ENCODE measurements around the gene B4GALT2.

B4GALT2 gene

GRCh38 chr1:43937179-43937865, 41.7 kb upstream of the B4GALT2 start:
- no peaks in the 10 kb centered on the region for H3K27me3 ChIP-seq (ENCODE audit: insufficient read depth, low read length, poor library complexity)
- H3K4ac ChIP-seq (ENCODE audit: low read depth, low read length): no peak overlapping the region
- H3K27ac ChIP-seq (ENCODE audit: low read depth, low read length): no peak overlapping the region
- no peak overlapping the region for H2BK120ac ChIP-seq (ENCODE audit: low read depth, low read length)
- no peak overlapping the region for H3K4me2 ChIP-seq (ENCODE audit: low read length)
- H2BK5ac ChIP-seq (ENCODE audit: low read length): no peak overlapping the region
- H2AK5ac ChIP-seq (ENCODE audit: low read length): no peak overlapping the region
- no peaks in the 10 kb centered on the region for H3K79me2 ChIP-seq (ENCODE audit: control insufficient read depth, insufficient read depth, low read length)
- no peak overlapping the region for H3K18ac ChIP-seq (ENCODE audit: low read length)
- no peak overlapping the region for H3K4me3 ChIP-seq (ENCODE audit: low read length)
- no peak overlapping the region for H3K23ac ChIP-seq (ENCODE audit: low read length)
- peaks cover 8% of the 10 kb centered on the region for H3K4me1 ChIP-seq (ENCODE audit: control insufficient read depth, low read depth, low read length)
- no peaks in the 10 kb centered on the region for H3K36me3 ChIP-seq (ENCODE audit: control insufficient read depth, insufficient read depth, low read length)
- no peak overlapping the region for H2BK15ac ChIP-seq (replicated peaks; ENCODE audit: low read depth)
- no peak overlapping the region for H4K5ac ChIP-seq (ENCODE audit: low read length)
- no peak for DNase-seq
- no peaks in the 10 kb centered on the region for H3K79me1 ChIP-seq (ENCODE audit: low read length)
- no peak overlapping the region for H3K9ac ChIP-seq (ENCODE audit: low read length)
- no peak overlapping the region for H3K56ac ChIP-seq (ENCODE audit: low read length)
- WGBS (ENCODE audit: extremely low coverage, insufficient coverage, low lambda C conversion rate): no CpG with 5 or more reads among the region's 8 CpGs
- H4K8ac ChIP-seq (ENCODE audit: low read depth, low read length): no peak overlapping the region

- no peak overlapping the region for H3K9ac ChIP-seq (ENCODE audit: low read length)
- H3K4me1 ChIP-seq (ENCODE audit: control insufficient read depth, low read depth, low read length): peaks cover 7% of the 10 kb centered on the region
- H3K23ac ChIP-seq (ENCODE audit: low read length): no peak overlapping the region
- no peaks in the 10 kb centered on the region for H3K27me3 ChIP-seq (ENCODE audit: insufficient read depth, low read length, poor library complexity)
- H3K4ac ChIP-seq (ENCODE audit: low read depth, low read length): no peak overlapping the region
- DNase-seq: no peak
- H3K79me1 ChIP-seq (ENCODE audit: low read length): no peaks in the 10 kb centered on the region
- no peaks in the 10 kb centered on the region for H3K36me3 ChIP-seq (ENCODE audit: control insufficient read depth, insufficient read depth, low read length)
- H2BK15ac ChIP-seq (replicated peaks; ENCODE audit: low read depth): no peak overlapping the region
- H4K8ac ChIP-seq (ENCODE audit: low read depth, low read length): no peak overlapping the region
- H4K5ac ChIP-seq (ENCODE audit: low read length): no peak overlapping the region
- no peak overlapping the region for H2BK120ac ChIP-seq (ENCODE audit: low read depth, low read length)
- no peak overlapping the region for H3K27ac ChIP-seq (ENCODE audit: low read depth, low read length)
- no peak overlapping the region for H2AK5ac ChIP-seq (ENCODE audit: low read length)
- H2BK5ac ChIP-seq (ENCODE audit: low read length): no peak overlapping the region
- H3K4me3 ChIP-seq (ENCODE audit: low read length): no peak overlapping the region
- H3K56ac ChIP-seq (ENCODE audit: low read length): no peak overlapping the region
- WGBS (ENCODE audit: extremely low coverage, insufficient coverage, low lambda C conversion rate): no CpG with 5 or more reads among the region's 10 CpGs
- no peaks in the 10 kb centered on the region for H3K79me2 ChIP-seq (ENCODE audit: control insufficient read depth, insufficient read depth, low read length)
- H3K18ac ChIP-seq (ENCODE audit: low read length): no peak overlapping the region
- no peak overlapping the region for H3K4me2 ChIP-seq (ENCODE audit: low read length)
These were observed 40.6 kb upstream of the B4GALT2 start for GRCh38 chr1:43938383-43938782.

- no peak overlapping the region for H2BK15ac ChIP-seq (replicated peaks; ENCODE audit: low read depth)
- WGBS (ENCODE audit: extremely low coverage, insufficient coverage, low lambda C conversion rate): no CpG with 5 or more reads among the region's 3 CpGs
- no peaks in the 10 kb centered on the region for H3K79me1 ChIP-seq (ENCODE audit: low read length)
- no peak overlapping the region for H2BK5ac ChIP-seq (ENCODE audit: low read length)
- H3K27ac ChIP-seq (ENCODE audit: low read depth, low read length): no peak overlapping the region
- no peak overlapping the region for H4K5ac ChIP-seq (ENCODE audit: low read length)
- H3K79me2 ChIP-seq (ENCODE audit: control insufficient read depth, insufficient read depth, low read length): no peaks in the 10 kb centered on the region
- H3K4me3 ChIP-seq (ENCODE audit: low read length): no peak overlapping the region
- no peak overlapping the region for H3K9ac ChIP-seq (ENCODE audit: low read length)
- no peak for DNase-seq
- H3K18ac ChIP-seq (ENCODE audit: low read length): no peak overlapping the region
- H2AK5ac ChIP-seq (ENCODE audit: low read length): no peak overlapping the region
- H3K23ac ChIP-seq (ENCODE audit: low read length): no peak overlapping the region
- H3K4me2 ChIP-seq (ENCODE audit: low read length): no peak overlapping the region
- no peaks in the 10 kb centered on the region for H3K36me3 ChIP-seq (ENCODE audit: control insufficient read depth, insufficient read depth, low read length)
- no peaks in the 10 kb centered on the region for H3K27me3 ChIP-seq (ENCODE audit: insufficient read depth, low read length, poor library complexity)
- H2BK120ac ChIP-seq (ENCODE audit: low read depth, low read length): no peak overlapping the region
- no peak overlapping the region for H3K56ac ChIP-seq (ENCODE audit: low read length)
- H3K4ac ChIP-seq (ENCODE audit: low read depth, low read length): no peak overlapping the region
- H3K4me1 ChIP-seq (ENCODE audit: control insufficient read depth, low read depth, low read length): peaks cover 7% of the 10 kb centered on the region
- no peak overlapping the region for H4K8ac ChIP-seq (ENCODE audit: low read depth, low read length)
These were observed 40.0 kb upstream of the B4GALT2 start for GRCh38 chr1:43938892-43939587.

- H2BK15ac ChIP-seq (replicated peaks; ENCODE audit: low read depth): no peak overlapping the region
- no peak overlapping the region for H3K23ac ChIP-seq (ENCODE audit: low read length)
- H4K5ac ChIP-seq (ENCODE audit: low read length): no peak overlapping the region
- H3K27ac ChIP-seq (ENCODE audit: low read depth, low read length): no peak overlapping the region
- no peak overlapping the region for H3K18ac ChIP-seq (ENCODE audit: low read length)
- no peaks in the 10 kb centered on the region for H3K36me3 ChIP-seq (ENCODE audit: control insufficient read depth, insufficient read depth, low read length)
- no peaks in the 10 kb centered on the region for H3K27me3 ChIP-seq (ENCODE audit: insufficient read depth, low read length, poor library complexity)
- WGBS (ENCODE audit: extremely low coverage, insufficient coverage, low lambda C conversion rate): no CpG with 5 or more reads among the region's 3 CpGs
- no peak overlapping the region for H3K4me3 ChIP-seq (ENCODE audit: low read length)
- no peak for DNase-seq
- no peak overlapping the region for H3K9ac ChIP-seq (ENCODE audit: low read length)
- H2BK5ac ChIP-seq (ENCODE audit: low read length): no peak overlapping the region
- no peak overlapping the region for H2BK120ac ChIP-seq (ENCODE audit: low read depth, low read length)
- no peak overlapping the region for H2AK5ac ChIP-seq (ENCODE audit: low read length)
- no peak overlapping the region for H3K4me2 ChIP-seq (ENCODE audit: low read length)
- H3K79me1 ChIP-seq (ENCODE audit: low read length): no peaks in the 10 kb centered on the region
- H3K4me1 ChIP-seq (ENCODE audit: control insufficient read depth, low read depth, low read length): no peaks in the 10 kb centered on the region
- H3K79me2 ChIP-seq (ENCODE audit: control insufficient read depth, insufficient read depth, low read length): no peaks in the 10 kb centered on the region
- H3K56ac ChIP-seq (ENCODE audit: low read length): no peak overlapping the region
- no peak overlapping the region for H3K4ac ChIP-seq (ENCODE audit: low read depth, low read length)
- no peak overlapping the region for H4K8ac ChIP-seq (ENCODE audit: low read depth, low read length)
These were observed 36.6 kb upstream of the B4GALT2 start for GRCh38 chr1:43942411-43942810.

- Histone ChIP-seq H3K4ac (ENCODE audit: low read depth, low read length) (no peak overlapping the region), H2AK5ac (ENCODE audit: low read length) (no peak overlapping the region), H3K4me2 (ENCODE audit: low read length) (no peak overlapping the region), H3K79me1 (ENCODE audit: low read length) (peaks cover 4% of the 10 kb centered on the region), H3K27me3 (ENCODE audit: insufficient read depth, low read length, poor library complexity) (no peaks in the 10 kb centered on the region), H3K4me3 (ENCODE audit: low read length) (no peak overlapping the region), H4K8ac (ENCODE audit: low read depth, low read length) (no peak overlapping the region), H3K56ac (ENCODE audit: low read length) (no peak overlapping the region), H3K27ac (ENCODE audit: low read depth, low read length) (no peak overlapping the region), H2BK15ac (replicated peaks; ENCODE audit: low read depth) (no peak overlapping the region), H3K9ac (ENCODE audit: low read length) (no peak overlapping the region), H2BK120ac (ENCODE audit: low read depth, low read length) (no peak overlapping the region), H2BK5ac (ENCODE audit: low read length) (no peak overlapping the region), H3K36me3 (ENCODE audit: control insufficient read depth, insufficient read depth, low read length) (no peaks in the 10 kb centered on the region), H3K79me2 (ENCODE audit: control insufficient read depth, insufficient read depth, low read length) (no peaks in the 10 kb centered on the region), H3K18ac (ENCODE audit: low read length) (no peak overlapping the region), H3K4me1 (ENCODE audit: control insufficient read depth, low read depth, low read length) (peaks cover 2% of the 10 kb centered on the region), H4K5ac (ENCODE audit: low read length) (no peak overlapping the region), H3K23ac (ENCODE audit: low read length) (no peak overlapping the region)
- no CpG with 5 or more reads among the region's 1 CpG for WGBS (ENCODE audit: extremely low coverage, insufficient coverage, low lambda C conversion rate)
- no peak for DNase-seq
These were observed 34.1 kb upstream of the B4GALT2 start for GRCh38 chr1:43944860-43945259.
